H1 (cell line): ENCODE results near the gene GRIK4. TPM values are rescaled to one million over a fixed set of nuclear protein-coding genes. Genes with fewer than 3 reads are reported as not detected.

ENCODE experiments used
- CTCF ChIA-PET: fragments of 300-600 bp; sonication (Branson Sonifier 250); formaldehyde crosslinking; loops from one replicate; lab custom pipeline; 2021; ENCODE audit not compliant: partially characterized antibody; lab: Charles Lee
- POLR2A ChIA-PET: fragments of 300-600 bp; sonication (Branson Sonifier 250); formaldehyde crosslinking; loops from one replicate; lab custom pipeline; 2021; ENCODE audit warnings: inconsistent platforms; ENCODE audit not compliant: partially characterized antibody; lab: Charles Lee
- DNase-seq, 2 experiments: peaks; one replicate each; pipeline versions ENCODE4 v3.0.0 to v3.0.0-alpha.2; 2010 to 2022; ENCODE audit warnings: low spot score in 2 of 2, low read depth in 1 of 2, mixed read lengths in 1 of 2
- FAIRE-seq: peaks from 2 replicates; lab custom pipeline; 2011; peaks lifted over from hg19 to GRCh38; lab: Jason Lieb, UNC
- H2AFZ ChIP-seq: 2 replicates; pipeline ENCODE4 v1.8.1; 2012; ENCODE audit warnings: low read length, inconsistent platforms
- H2AK5ac ChIP-seq: 2 replicates; pipeline ENCODE4 v1.6.1; 2013; ENCODE audit warnings: low read depth, low read length
- H2BK120ac ChIP-seq: replicated peaks from 2 replicates; pipeline ENCODE3; 2013; ENCODE audit warnings: low read depth, low read length, inconsistent platforms
- H2BK12ac ChIP-seq: 2 replicates; pipeline ENCODE4 v1.6.1; 2013; ENCODE audit warnings: low read depth, low read length
- H2BK15ac ChIP-seq: 2 replicates; pipeline ENCODE4 v1.6.1; 2013; ENCODE audit warnings: low read length
- H2BK20ac ChIP-seq: 2 replicates; pipeline ENCODE4 v1.6.1; 2013; ENCODE audit warnings: low read length
- H2BK5ac ChIP-seq: 2 replicates; pipeline ENCODE4 v1.6.1; 2013; ENCODE audit warnings: low read depth, low read length
- H3K14ac ChIP-seq: 2 replicates; pipeline ENCODE4 v1.6.1; 2013; ENCODE audit warnings: inconsistent platforms; ENCODE audit not compliant: insufficient read length
- H3K18ac ChIP-seq: 2 replicates; pipeline ENCODE4 v1.6.1; 2013; ENCODE audit warnings: low read length; ENCODE audit errors: extremely low read depth
- H3K23ac ChIP-seq: 2 replicates; pipeline ENCODE4 v1.6.1; 2013; ENCODE audit warnings: inconsistent platforms; ENCODE audit not compliant: insufficient read length
- H3K23me2 ChIP-seq: 2 replicates; pipeline ENCODE4 v1.6.1; 2013; ENCODE audit warnings: low read depth, low read length
- H3K27ac ChIP-seq: 2 replicates; pipeline ENCODE4 v1.6.1; 2011; ENCODE audit warnings: low read depth, low read length, inconsistent platforms
- H3K27me3 ChIP-seq, 4 experiments: replicated peaks in 1 of 4; 1 replicate in 1 of 4; 2 replicates in 3 of 4; pipeline versions ENCODE4 v1.6.1 to v1.8.1; 2011 to 2013; ENCODE audit warnings: low read length in 3 of 4, mild to moderate bottlenecking in 3 of 4, inconsistent platforms in 2 of 4, mixed read lengths in 2 of 4, moderate library complexity in 1 of 4; ENCODE audit not compliant: control insufficient read depth in 3 of 4, insufficient read depth in 3 of 4; ENCODE audit errors: extremely low read depth in 1 of 4
- H3K36me3 ChIP-seq, 4 experiments: 2 replicates each; pipeline versions ENCODE4 v1.6.1 to v1.8.1; 2011 to 2013; ENCODE audit warnings: mild to moderate bottlenecking in 4 of 4, low read length in 3 of 4, moderate library complexity in 2 of 4, control low read depth in 1 of 4, inconsistent platforms in 1 of 4; ENCODE audit not compliant: insufficient read depth in 4 of 4, control insufficient read depth in 2 of 4
- H3K4ac ChIP-seq: replicated peaks from 2 replicates; pipeline ENCODE3; 2013; ENCODE audit warnings: low read length, low read depth, mixed read lengths, inconsistent platforms; ENCODE audit not compliant: insufficient read length
- H3K4me1 ChIP-seq, 4 experiments: replicated peaks in 1 of 4; 1 replicate in 1 of 4; 2 replicates in 3 of 4; pipeline versions ENCODE4 v1.6.1 to v1.8.1; 2011 to 2013; ENCODE audit warnings: low read length in 3 of 4, inconsistent platforms in 2 of 4, mixed read lengths in 1 of 4; ENCODE audit not compliant: insufficient read depth in 4 of 4, control insufficient read depth in 3 of 4
- H3K4me2 ChIP-seq, 2 experiments: 2 replicates each; pipeline versions ENCODE4 v1.6.1 to v1.8.1; 2011 to 2013; ENCODE audit warnings: low read depth in 2 of 2, low read length in 2 of 2, control low read depth in 1 of 2, inconsistent platforms in 1 of 2, mild to moderate bottlenecking in 1 of 2; ENCODE audit not compliant: insufficient read depth in 1 of 2
- H3K4me3 ChIP-seq, 4 experiments: fragments of 200-600, 300-600 bp in 1 of 4; sonication (generic), shearing (Covaris generic), sonication (Bioruptor Twin) in 1 of 4; 2 replicates each; pipeline versions ENCODE4 v1.5.1 to v1.8.1; 2011 to 2016; ENCODE audit warnings: low read length in 4 of 4, low read depth in 3 of 4, control low read depth in 2 of 4, inconsistent platforms in 2 of 4, mild to moderate bottlenecking in 2 of 4, mixed read lengths in 1 of 4, moderate library complexity in 1 of 4; ENCODE audit not compliant: insufficient read depth in 2 of 4; ENCODE audit errors: extremely low read depth in 1 of 4
- H3K56ac ChIP-seq: replicated peaks from 2 replicates; pipeline ENCODE3; 2013; ENCODE audit warnings: low read depth, mild to moderate bottlenecking, mixed read lengths, low read length, inconsistent platforms; ENCODE audit not compliant: insufficient read length
- H3K79me1 ChIP-seq: 2 replicates; pipeline ENCODE4 v1.6.1; 2013; ENCODE audit warnings: low read depth, low read length, control low read depth
- H3K79me2 ChIP-seq, 2 experiments: 2 replicates each; pipeline versions ENCODE4 v1.6.1 to v1.8.1; 2012 to 2013; ENCODE audit warnings: low read length in 2 of 2, mild to moderate bottlenecking in 2 of 2, inconsistent platforms in 1 of 2; ENCODE audit not compliant: insufficient read depth in 2 of 2, control insufficient read depth in 1 of 2
- H3K9ac ChIP-seq, 4 experiments: replicated peaks in 1 of 4; 1 replicate in 1 of 4; 2 replicates in 3 of 4; pipeline versions ENCODE4 v1.6.1 to v1.8.1; 2011 to 2013; ENCODE audit warnings: low read depth in 3 of 4, low read length in 3 of 4, control low read depth in 2 of 4, mild to moderate bottlenecking in 2 of 4, moderate library complexity in 2 of 4, inconsistent platforms in 1 of 4; ENCODE audit errors: extremely low read depth in 1 of 4
- H3K9me3 ChIP-seq, 2 experiments: 2 replicates each; pipeline versions ENCODE4 v1.6.1 to v1.8.1; 2012 to 2013; ENCODE audit warnings: mild to moderate bottlenecking in 2 of 2, moderate library complexity in 2 of 2, control low read depth in 1 of 2, inconsistent platforms in 1 of 2, low read depth in 1 of 2, low read length in 1 of 2, mixed read lengths in 1 of 2; ENCODE audit not compliant: insufficient read depth in 2 of 2
- H4K20me1 ChIP-seq, 2 experiments: replicated peaks in 1 of 2; 2 replicates each; pipeline versions ENCODE3 to v1.8.1; 2011 to 2013; ENCODE audit warnings: inconsistent platforms in 2 of 2, low read length in 2 of 2, mild to moderate bottlenecking in 1 of 2; ENCODE audit not compliant: insufficient read depth in 2 of 2, control insufficient read depth in 1 of 2
- H4K5ac ChIP-seq: 2 replicates; pipeline ENCODE4 v1.6.1; 2013; ENCODE audit warnings: low read length, low read depth, mixed read lengths, inconsistent platforms; ENCODE audit not compliant: insufficient read length
- H4K8ac ChIP-seq: 2 replicates; pipeline ENCODE4 v1.8.0; 2013; ENCODE audit warnings: mild to moderate bottlenecking, moderate library complexity, low read length, inconsistent platforms; ENCODE audit not compliant: insufficient read depth; ENCODE audit errors: extremely low read depth
- H4K91ac ChIP-seq: replicated peaks from 2 replicates; pipeline ENCODE3; 2013; ENCODE audit warnings: low read length, mixed read lengths, inconsistent platforms; ENCODE audit not compliant: insufficient read length
- ASH2L ChIP-seq: fragments of 200-600, 300-600 bp; sonication (generic); IDR thresholded peaks from one replicate; pipeline ENCODE4 v1.7.1; 2017; ENCODE audit warnings: low read length
- BRCA1 ChIP-seq: IDR thresholded peaks from 2 replicates; pipeline ENCODE4 v1.6.1; 2012; ENCODE audit warnings: low read depth, low read length, improper control_type of control experiment
- CREB1 ChIP-seq: IDR thresholded peaks from 2 replicates; pipeline ENCODE4 v1.6.1; 2012; ENCODE audit warnings: inconsistent platforms
- FOSL1 ChIP-seq: IDR thresholded peaks from 2 replicates; pipeline ENCODE4 v1.6.1; 2011; ENCODE audit warnings: mild to moderate bottlenecking, low read depth, low read length, moderate library complexity; ENCODE audit not compliant: insufficient read depth
- KDM1A ChIP-seq: fragments of 200-600, 300-600 bp; sonication (generic); IDR thresholded peaks from 2 replicates; pipeline ENCODE4 v1.7.1; 2016; ENCODE audit warnings: mild to moderate bottlenecking, low read length, borderline replicate concordance
- POLR2A ChIP-seq, 2 experiments: IDR thresholded peaks; 1 replicate in 1 of 2; 2 replicates in 1 of 2; pipeline ENCODE4 v1.6.1; 2011; ENCODE audit warnings: low read depth in 2 of 2, low read length in 2 of 2, mild to moderate bottlenecking in 2 of 2; ENCODE audit errors: control extremely low read depth in 1 of 2
- RAD21 ChIP-seq, 2 experiments: IDR thresholded peaks in 1 of 2; conservative IDR thresholded peaks in 1 of 2; 2 replicates each; pipeline ENCODE4 v1.6.1; 2011; ENCODE audit warnings: low read depth in 2 of 2, low read length in 2 of 2, improper control_type of control experiment in 1 of 2, inconsistent platforms in 1 of 2, mild to moderate bottlenecking in 1 of 2, moderate library complexity in 1 of 2
- SIN3A ChIP-seq, 2 experiments: IDR thresholded peaks in 1 of 2; conservative IDR thresholded peaks in 1 of 2; 2 replicates each; pipeline ENCODE4 v1.6.1; 2011 to 2012; ENCODE audit warnings: low read length in 2 of 2, improper control_type of control experiment in 1 of 2, low read depth in 1 of 2, mild to moderate bottlenecking in 1 of 2
- SIRT6 ChIP-seq: IDR thresholded peaks from one replicate; pipeline ENCODE4 v1.7.1; 2012; ENCODE audit warnings: low read length, inconsistent platforms
- WGBS, 2 experiments: shearing (Covaris generic) in 1 of 2; methylation state at CpG; one replicate each; pipeline versions ENCODE4 v1.1.6 to v1.1.7; 2013 to 2015; ENCODE audit warnings: low lambda C conversion rate in 2 of 2, mixed read lengths in 2 of 2, inconsistent platforms in 1 of 2, low coverage in 1 of 2, missing lambda C conversion rate in 1 of 2; ENCODE audit not compliant: insufficient replicate concordance in 2 of 2, insufficient coverage in 1 of 2, insufficient read length in 1 of 2; ENCODE audit errors: extremely low coverage in 1 of 2, missing lambda C conversion rate in 1 of 2; 5-methylcytosine and 5-hydroxymethylcytosine counted together
- polyA plus RNA-seq, 7 experiments: library from polyadenylated mRNA; depleted of rRNA in 3 of 7; stranded (reverse) in 5 of 7; unstranded in 2 of 7; fragments of >200 nt in 5 of 7; fragments of 200-250 nt in 2 of 7; gene quantifications; 1 replicate in 5 of 7; 2 replicates in 1 of 7; 4 replicates in 1 of 7; pipeline versions ENCODE4 v1.2.1 to v1.2.3, GENCODE V29; 2011 to 2013; ENCODE audit warnings: missing spikeins in 2 of 7, mixed read lengths in 2 of 7
- total RNA-seq: library from RNA; stranded (reverse); fragmentation: NEBNext Ultra II Directional; extraction: Animal tissue kit (Norgen Biotek cat#: 25700); gene quantifications from 2 replicates; pipeline ENCODE4 v1.2.1, GENCODE V29; 2021

Gene GRIK4
- total and polyA plus RNA-seq, 2 of the 8 experiments (the other 6 are each of a cell fraction or from before 2014, with no cell fraction given): 1.2 to 2.9 TPM

GRCh38 chr11:120941000-120941399 lies 429.5 kb downstream of the GRIK4 start:
- H3K4me1 ChIP-seq: peaks cover 2 to 6% (median 5%) of the 10 kb centered on the region in 4 experiments; a peak in 5 of 7 replicates
- ChIA-PET CTCF (interaction anchor here (1.1 to 1.6 kb wide), 3 partner anchors 9 to 12 kb away, joined by 3 to 5 read pairs (median 4); no protein-coding TSS in a partner anchor), POLR2A (interaction anchor here (1.0 kb wide), 1 partner anchor 10 kb away, joined by 3 read pairs; no protein-coding TSS in a partner anchor)
- no peak overlapping the region for H2AFZ ChIP-seq
- no peak overlapping the region for H2AK5ac ChIP-seq
- H2BK120ac ChIP-seq: no peak overlapping the region
- no peak overlapping the region for H2BK5ac ChIP-seq
- H2BK12ac ChIP-seq: no peak overlapping the region
- no peak overlapping the region for H3K9ac ChIP-seq
- no peak overlapping the region for H3K4me3 ChIP-seq
- no peak overlapping the region for H2BK20ac ChIP-seq
- no peaks in the 10 kb centered on the region for H3K36me3 ChIP-seq
- no peaks in the 10 kb centered on the region for H3K79me2 ChIP-seq
- no peak overlapping the region for H3K27ac ChIP-seq
- WGBS, 2 experiments: 70% methylated on average over 4 of the region's 4 CpGs; no CpG with 5 or more reads in 1 of the 2 experiments
- H4K20me1 ChIP-seq: no peaks in the 10 kb centered on the region
- FAIRE-seq: no peak
- H3K27me3 ChIP-seq: no peaks in the 10 kb centered on the region
- no peak for DNase-seq
- H2BK15ac ChIP-seq: no peak overlapping the region
- no peak overlapping the region for H3K18ac ChIP-seq
- no peak overlapping the region for H4K8ac ChIP-seq
- peaks cover 7 to 10% of the 10 kb centered on the region in 2 experiments for H3K9me3 ChIP-seq
- no peaks in the 10 kb centered on the region for H3K79me1 ChIP-seq
- no peak overlapping the region for H3K4ac ChIP-seq
- no peak overlapping the region for H4K5ac ChIP-seq
- TF ChIP-seq CREB1 (no peak), SIN3A (conservative IDR thresholded peaks at IDR 0.05 in 1 of 2, IDR thresholded peaks at IDR 0.05 in 1 of 2; ENCODE audit: low read depth in 1 of 2, low read length in 2 of 2) (no peak), RAD21 (IDR thresholded peaks at IDR 0.05 in 1 of 2, conservative IDR thresholded peaks at IDR 0.05 in 1 of 2; ENCODE audit: low read depth in 2 of 2, low read length in 2 of 2) (no peak), FOSL1 (no peak), BRCA1 (no peak), POLR2A (IDR thresholded peaks at IDR 0.05; ENCODE audit: control extremely low read depth in 1 of 2, low read depth in 2 of 2, low read length in 2 of 2) (no peak), SIRT6 (no peak), ASH2L (no peak), KDM1A (no peak)
- no peak overlapping the region for H3K4me2 ChIP-seq
- H3K23me2 ChIP-seq: no peaks in the 10 kb centered on the region
- H3K14ac ChIP-seq: no peak overlapping the region
- no peak overlapping the region for H3K23ac ChIP-seq
- no peak overlapping the region for H4K91ac ChIP-seq
- H3K56ac ChIP-seq: no peak overlapping the region
